Testis (tissue), 2 donors: ENCODE measurements around the gene NFKBIA.

ENCODE experiments used
- POLR2A ChIP-seq: fragments of 450-650 bp; IDR thresholded peaks from one replicate; pipeline ENCODE4 v1.6.1; 2017; ENCODE audit warnings: antibody characterized with exemption, mild to moderate bottlenecking, moderate library complexity
- TF ChIP-seq, protein P1 (sequence below), 3 experiments: fragments of 450-650 bp in 2 of 3; fragments of 200-600 bp in 1 of 3; sonication (generic) in 1 of 3; IDR thresholded peaks; one replicate each; pipeline ENCODE4 v1.5.1; 2016 to 2019; ENCODE audit warnings: antibody characterized with exemption in 3 of 3, mild to moderate bottlenecking in 2 of 3, moderate library complexity in 1 of 3

DNA sequence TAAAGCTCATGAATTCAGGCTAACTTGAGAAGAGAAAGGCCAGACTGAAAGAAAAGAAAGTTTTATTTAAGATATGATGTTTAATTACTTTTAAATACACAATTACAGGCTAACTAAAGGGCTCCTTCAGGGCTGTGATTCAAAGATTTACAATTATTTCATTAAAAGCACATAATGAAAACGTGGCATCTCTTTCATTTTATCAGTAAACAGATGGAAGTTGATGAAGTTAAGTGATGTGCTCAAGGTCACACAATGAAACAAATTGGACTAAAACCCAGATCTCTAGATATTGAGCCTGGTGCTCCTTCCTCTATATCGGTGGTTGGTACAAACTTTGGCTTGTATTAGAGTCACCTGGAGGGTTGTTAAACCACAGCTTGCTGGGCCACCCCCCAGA lies 13.5 kb upstream of the NFKBIA start:
- TF ChIP-seq, protein P1, sequence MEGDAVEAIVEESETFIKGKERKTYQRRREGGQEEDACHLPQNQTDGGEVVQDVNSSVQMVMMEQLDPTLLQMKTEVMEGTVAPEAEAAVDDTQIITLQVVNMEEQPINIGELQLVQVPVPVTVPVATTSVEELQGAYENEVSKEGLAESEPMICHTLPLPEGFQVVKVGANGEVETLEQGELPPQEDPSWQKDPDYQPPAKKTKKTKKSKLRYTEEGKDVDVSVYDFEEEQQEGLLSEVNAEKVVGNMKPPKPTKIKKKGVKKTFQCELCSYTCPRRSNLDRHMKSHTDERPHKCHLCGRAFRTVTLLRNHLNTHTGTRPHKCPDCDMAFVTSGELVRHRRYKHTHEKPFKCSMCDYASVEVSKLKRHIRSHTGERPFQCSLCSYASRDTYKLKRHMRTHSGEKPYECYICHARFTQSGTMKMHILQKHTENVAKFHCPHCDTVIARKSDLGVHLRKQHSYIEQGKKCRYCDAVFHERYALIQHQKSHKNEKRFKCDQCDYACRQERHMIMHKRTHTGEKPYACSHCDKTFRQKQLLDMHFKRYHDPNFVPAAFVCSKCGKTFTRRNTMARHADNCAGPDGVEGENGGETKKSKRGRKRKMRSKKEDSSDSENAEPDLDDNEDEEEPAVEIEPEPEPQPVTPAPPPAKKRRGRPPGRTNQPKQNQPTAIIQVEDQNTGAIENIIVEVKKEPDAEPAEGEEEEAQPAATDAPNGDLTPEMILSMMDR (IDR thresholded peaks at IDR 0.05) = no peak
- TF ChIP-seq POLR2A = no peak
